Adrenal gland (tissue), 5 donors: ENCODE data around the gene PDIA2.

Experiments
- CTCF ChIP-seq, 6 experiments: fragments of 450-650 bp in 4 of 6; fragments of 200-600 bp in 2 of 6; sonication (generic) in 1 of 6; IDR thresholded peaks; 1 replicate in 5 of 6; 2 replicates in 1 of 6; pipeline versions ENCODE4 v1.5.1 to v1.8.0; 2016 to 2021; ENCODE audit warnings: antibody characterized with exemption in 6 of 6, mild to moderate bottlenecking in 2 of 6, moderate library complexity in 1 of 6
- POLR2A ChIP-seq, 2 donors: fragments of 450-650 bp; IDR thresholded peaks; one replicate each; pipeline ENCODE4 v1.6.1; 2017; ENCODE audit warnings: antibody characterized with exemption in 2 of 2, mild to moderate bottlenecking in 2 of 2, moderate library complexity in 1 of 2
- donor health status: DM: no; HTN: no; CAD: no.

DNA sequence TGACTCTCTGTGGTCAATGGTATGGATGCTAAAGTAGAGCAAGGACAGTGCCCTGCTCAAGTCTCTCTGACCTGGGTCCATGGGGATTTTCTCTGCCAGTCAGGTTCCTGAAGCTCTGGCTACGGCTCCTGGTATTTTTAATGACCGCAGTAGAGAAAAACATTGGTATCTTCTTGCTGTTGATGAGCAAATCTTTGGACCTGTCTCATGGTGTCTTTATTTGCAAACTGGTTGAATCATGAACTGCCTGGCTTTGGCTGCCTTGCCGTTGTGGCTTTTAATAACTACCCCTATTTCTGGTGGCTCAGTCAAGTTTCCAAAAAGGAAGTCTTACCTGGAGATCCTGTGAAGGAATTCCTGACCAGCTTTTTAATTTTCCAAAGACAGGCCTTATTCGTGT is 39.6 kb upstream of the PDIA2 start:
- TF ChIP-seq CTCF (IDR thresholded peaks at IDR 0.05): no peak
- no peak for TF ChIP-seq POLR2A (IDR thresholded peaks at IDR 0.05)
